Erythroblast (primary cell): ENCODE results near the gene CAP1.

ENCODE experiments used
- GATA1 ChIP-seq: IDR thresholded peaks from 2 replicates; pipeline ENCODE4 v1.6.1; 2011; ENCODE audit warnings: low read depth, mild to moderate bottlenecking, control low read depth, low read length, moderate library complexity
- POLR2A ChIP-seq: IDR thresholded peaks from 2 replicates; pipeline ENCODE4 v1.6.1; 2011; ENCODE audit warnings: mild to moderate bottlenecking, low read length

- TF ChIP-seq POLR2A (no peak), GATA1 (no peak)
Measured at GRCh38 chr1:40105028-40105427, 64.5 kb downstream of the CAP1 start.
